ENCODE measurements around the gene THSD4. TPM values are rescaled to one million over a fixed set of nuclear protein-coding genes. Genes with fewer than 3 reads are reported as not detected.

Gene THSD4
- total and polyA plus RNA-seq, 2 donors: 23.9 to 75.1 TPM

DNA sequence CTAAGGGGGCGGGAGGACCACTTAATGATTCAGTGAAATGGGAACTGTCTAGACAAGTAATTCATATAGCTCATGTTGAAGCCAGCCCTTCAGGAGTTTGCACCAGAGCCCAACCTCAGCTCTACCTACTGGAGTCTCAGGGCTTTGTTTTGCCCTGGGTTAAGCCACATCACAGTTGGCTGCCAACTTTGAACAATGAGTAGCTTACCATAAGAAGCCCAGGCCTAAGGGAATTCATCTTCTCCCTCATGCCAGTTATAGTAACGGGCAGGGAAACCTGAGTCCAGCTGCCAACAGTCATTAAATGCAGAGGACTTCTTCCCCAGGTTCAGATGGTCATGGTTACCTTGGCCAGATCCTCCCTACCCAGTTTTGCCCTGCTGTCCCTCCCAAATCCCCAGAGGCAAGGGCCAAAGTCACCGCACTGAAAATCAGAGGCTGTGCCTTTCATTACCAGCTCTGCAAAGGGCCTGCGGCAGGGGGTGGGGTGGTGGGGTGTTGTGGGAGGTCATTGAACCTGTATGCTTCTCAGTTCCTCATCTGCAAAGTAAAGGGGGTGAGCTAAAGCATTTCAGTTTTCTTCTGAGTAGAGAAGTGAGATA is 392.9 kb downstream of the THSD4 start:
- no peak for DNase-seq (ENCODE audit: extremely low spot score)
- H3K36me3 ChIP-seq (ENCODE audit: insufficient read depth): no peaks in the 10 kb centered on the region
- 93% methylated on average over 4 of the region's 4 CpGs for WGBS
- H3K4me3 ChIP-seq (ENCODE audit: low read depth, low read length): no peak overlapping the region
- H3K4me1 ChIP-seq (ENCODE audit: insufficient read depth): no peaks in the 10 kb centered on the region
- no peak overlapping the region for H3K27ac ChIP-seq (ENCODE audit: low read depth)

DNA sequence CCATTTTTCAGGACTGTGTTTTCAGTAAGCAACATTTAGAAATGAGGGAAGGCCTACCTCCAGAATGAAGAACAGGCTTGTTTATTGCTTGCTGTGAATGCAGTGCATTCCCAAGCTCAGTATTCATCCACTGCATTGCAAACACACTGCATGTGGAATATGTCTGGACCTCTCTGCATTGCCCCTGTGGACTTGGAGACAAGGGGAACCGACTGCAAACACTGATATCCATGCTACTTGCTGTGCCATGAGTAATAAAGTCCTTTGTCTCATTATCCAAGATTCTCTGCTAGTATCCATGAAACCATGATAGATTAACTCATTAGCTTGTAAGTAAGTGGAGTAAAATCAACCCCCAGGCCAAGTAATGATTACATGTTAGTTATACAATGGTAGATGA is 393.9 kb downstream of the THSD4 start:
- WGBS: 64% methylated on average over 1 of the region's 1 CpG
- H3K27ac ChIP-seq (ENCODE audit: low read depth): no peak overlapping the region

DNA sequence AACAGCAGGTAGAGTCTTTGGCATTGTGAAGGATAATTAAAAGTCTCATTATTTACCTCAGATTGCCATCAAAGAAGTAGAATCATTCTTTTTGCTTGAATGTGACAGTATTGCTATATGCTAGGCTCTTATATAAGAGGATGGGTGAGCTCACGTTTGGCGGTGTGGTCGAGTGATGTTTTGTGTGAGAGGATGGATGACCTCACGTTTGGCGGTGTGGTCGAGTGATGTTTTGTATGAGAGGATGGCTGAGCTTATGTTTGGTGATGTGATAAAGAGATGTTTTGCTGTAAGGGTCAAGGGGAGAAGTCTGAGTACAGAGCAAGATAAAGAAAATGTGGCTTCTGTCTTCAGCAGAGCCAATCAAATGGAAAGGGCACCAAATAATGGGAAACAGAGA is 395.5 kb downstream of the THSD4 start:
- Histone ChIP-seq H3K27ac (ENCODE audit: low read depth) (no peak overlapping the region), H3K4me1 (ENCODE audit: insufficient read depth) (no peaks in the 10 kb centered on the region), H3K36me3 (ENCODE audit: insufficient read depth) (no peaks in the 10 kb centered on the region), H3K4me3 (ENCODE audit: low read depth, low read length) (no peak overlapping the region)
- WGBS: 84% methylated on average over 6 of the region's 6 CpGs
- DNase-seq (ENCODE audit: extremely low spot score): no peak

More for the DNA sequence above, 393.9 kb downstream of the THSD4 start:
- H3K4me1 ChIP-seq (ENCODE audit: insufficient read depth): no peaks in the 10 kb centered on the region
- no peak overlapping the region for H3K4me3 ChIP-seq (ENCODE audit: low read depth, low read length)
- no peaks in the 10 kb centered on the region for H3K36me3 ChIP-seq (ENCODE audit: insufficient read depth)
- no peak for DNase-seq (ENCODE audit: extremely low spot score)

DNA sequence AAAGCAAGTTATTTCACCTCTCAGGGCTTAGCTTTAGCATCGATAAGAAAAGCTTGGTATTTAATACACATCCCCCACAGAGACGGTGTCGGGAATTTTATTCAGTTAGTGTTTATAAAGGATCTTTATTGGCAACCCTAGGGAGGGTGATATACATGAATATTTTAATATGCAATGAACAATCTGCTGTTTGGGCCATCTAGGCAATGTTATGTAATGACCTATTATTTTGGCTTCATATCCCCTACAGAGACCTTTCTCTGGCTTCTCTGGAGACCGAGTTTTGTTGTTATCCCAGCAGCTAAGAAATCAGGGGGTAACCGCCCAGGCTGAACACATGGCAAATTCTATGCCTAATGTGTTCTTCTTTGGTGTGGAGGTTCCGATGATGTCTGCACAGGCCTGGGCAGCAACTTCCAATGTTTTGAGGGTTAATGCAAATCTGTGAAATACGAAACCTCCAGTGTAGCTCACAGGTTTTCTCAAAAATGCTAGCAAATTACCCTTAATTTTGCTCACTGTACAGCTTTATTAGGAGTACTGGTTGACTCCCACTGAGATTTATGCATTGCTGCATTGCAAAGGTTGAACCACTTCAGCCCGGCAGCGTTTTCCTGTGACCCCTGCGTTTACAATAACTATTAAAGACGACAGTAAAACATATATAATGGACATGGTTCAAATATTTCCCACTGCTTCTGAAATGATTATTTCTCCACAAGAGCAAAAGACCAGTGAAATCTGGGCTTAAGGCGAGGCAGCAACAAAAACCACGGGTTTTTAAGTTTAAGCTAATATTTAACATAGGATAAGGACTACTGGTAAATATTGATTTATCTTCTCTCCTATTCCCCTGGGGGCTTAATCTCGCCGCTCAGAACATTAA is 396.8 kb downstream of the THSD4 start:
- Histone ChIP-seq H3K4me1 (ENCODE audit: insufficient read depth) (no peaks in the 10 kb centered on the region), H3K27ac (ENCODE audit: low read depth) (no peak overlapping the region), H3K4me3 (ENCODE audit: low read depth, low read length) (no peak overlapping the region), H3K36me3 (ENCODE audit: insufficient read depth) (no peaks in the 10 kb centered on the region)
- no peak for DNase-seq (ENCODE audit: extremely low spot score)
- WGBS: 48% methylated on average over 15 of the region's 15 CpGs

DNA sequence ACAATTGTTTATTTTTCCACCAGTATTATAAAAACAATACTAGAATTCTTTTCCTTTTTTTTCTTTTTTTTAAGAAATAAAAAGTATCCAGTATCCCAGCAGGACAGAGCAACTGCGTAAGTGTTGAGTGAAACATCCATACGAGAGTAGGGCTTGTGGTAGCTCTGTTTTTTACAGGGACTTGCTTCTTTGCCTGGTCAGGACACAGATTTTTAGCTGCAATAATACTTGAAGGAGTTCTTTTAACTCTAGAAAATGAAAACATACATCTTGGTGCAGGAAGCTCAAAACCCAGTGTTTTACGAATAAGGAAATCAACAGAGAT is 397.4 kb downstream of the THSD4 start:
- WGBS: 54% methylated on average over 3 of the region's 3 CpGs
- DNase-seq (ENCODE audit: extremely low spot score): no peak
- no peak overlapping the region for H3K4me3 ChIP-seq (ENCODE audit: low read depth, low read length)
- no peaks in the 10 kb centered on the region for H3K4me1 ChIP-seq (ENCODE audit: insufficient read depth)
- no peak overlapping the region for H3K27ac ChIP-seq (ENCODE audit: low read depth)
- no peaks in the 10 kb centered on the region for H3K36me3 ChIP-seq (ENCODE audit: insufficient read depth)

DNA sequence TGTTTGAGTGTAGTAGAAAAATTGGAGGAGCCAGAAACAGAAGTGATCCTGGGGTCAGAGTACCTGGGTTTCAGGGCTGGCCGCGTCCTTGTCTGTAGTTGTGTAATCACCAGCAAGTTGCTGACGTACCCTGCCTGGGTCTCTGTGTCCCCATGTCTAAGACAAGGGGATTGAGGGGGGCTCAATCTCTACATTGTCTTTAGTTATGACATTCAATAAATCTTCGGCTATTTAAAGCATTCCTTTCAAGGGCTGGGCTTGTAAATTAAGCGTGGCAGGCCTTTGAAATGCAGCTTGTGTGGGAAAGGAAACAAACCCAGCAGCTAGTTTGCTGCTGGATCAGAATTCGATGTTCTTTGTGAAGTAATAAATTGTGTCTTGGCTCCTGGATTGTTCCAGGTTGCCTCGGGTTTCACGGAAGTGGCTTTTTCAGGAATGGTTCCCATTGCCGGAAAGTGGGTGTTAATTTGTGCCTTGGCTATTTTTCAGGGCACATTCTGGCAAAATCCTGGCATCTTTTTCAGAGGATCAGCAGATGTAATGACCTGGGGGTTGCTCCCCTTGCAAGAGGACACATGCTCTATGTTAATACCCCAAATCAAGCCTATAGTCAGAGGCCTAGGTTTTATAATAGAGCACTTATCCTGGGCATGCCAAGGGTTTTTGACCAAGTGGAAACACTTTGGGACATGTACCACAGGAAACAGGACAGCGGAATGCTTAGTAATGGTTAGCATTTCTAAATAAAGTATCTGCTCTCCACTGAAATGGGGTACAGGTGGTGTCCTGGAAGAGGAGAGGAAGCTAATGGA is 400.3 kb downstream of the THSD4 start:
- Histone ChIP-seq H3K4me3 (ENCODE audit: low read depth, low read length) (no peak overlapping the region), H3K4me1 (ENCODE audit: insufficient read depth) (no peaks in the 10 kb centered on the region), H3K36me3 (ENCODE audit: insufficient read depth) (no peaks in the 10 kb centered on the region), H3K27ac (ENCODE audit: low read depth) (no peak overlapping the region)
- DNase-seq (ENCODE audit: extremely low spot score): peak; percentile 17
- WGBS: 77% methylated on average over 10 of the region's 10 CpGs

DNA sequence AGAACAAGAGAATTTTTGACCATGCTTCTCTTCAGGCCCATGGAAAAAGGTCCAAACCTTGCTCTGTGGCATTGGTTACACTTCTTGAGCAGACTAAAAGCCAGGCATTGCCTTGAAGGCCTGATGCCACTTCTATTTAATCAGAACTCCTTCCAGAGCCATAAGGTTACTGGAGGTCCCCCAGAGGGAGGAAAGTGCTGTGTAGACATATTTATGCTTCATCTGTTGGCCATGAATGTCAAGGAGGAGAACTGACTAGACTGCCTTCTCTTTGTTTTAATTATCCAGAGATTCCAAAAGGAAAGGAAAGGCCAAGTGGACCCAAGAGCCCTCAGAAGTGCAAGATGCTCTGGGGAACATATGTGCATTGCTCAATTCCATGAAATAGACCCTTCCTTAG is 402.5 kb downstream of the THSD4 start:
- no peak for DNase-seq (ENCODE audit: extremely low spot score)
- no peaks in the 10 kb centered on the region for H3K36me3 ChIP-seq (ENCODE audit: insufficient read depth)
- no peaks in the 10 kb centered on the region for H3K4me1 ChIP-seq (ENCODE audit: insufficient read depth)
- no peak overlapping the region for H3K27ac ChIP-seq (ENCODE audit: low read depth)
- H3K4me3 ChIP-seq (ENCODE audit: low read depth, low read length): no peak overlapping the region

DNA sequence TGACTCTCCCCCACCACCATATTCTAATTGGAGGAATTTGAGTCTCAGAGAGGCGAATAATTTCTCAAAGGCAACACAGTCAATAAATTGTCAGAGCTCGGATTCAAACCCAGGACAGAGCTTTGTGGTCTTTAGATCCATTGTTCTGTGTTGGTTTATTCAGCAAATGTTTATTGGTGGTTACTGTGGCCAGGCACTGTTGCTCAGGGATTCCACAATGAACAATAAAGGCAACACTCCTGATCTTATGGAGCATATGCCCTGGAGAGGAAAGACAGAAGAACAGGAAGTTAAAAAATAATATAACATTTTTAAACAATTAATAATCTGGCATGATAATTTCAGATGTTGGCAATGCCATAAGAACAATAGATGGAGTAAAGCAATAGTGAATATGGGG is 403.4 kb downstream of the THSD4 start:
- WGBS: 89% methylated on average over 2 of the region's 2 CpGs
- Histone ChIP-seq H3K27ac (ENCODE audit: low read depth) (no peak overlapping the region), H3K4me3 (ENCODE audit: low read depth, low read length) (no peak overlapping the region), H3K4me1 (ENCODE audit: insufficient read depth) (no peaks in the 10 kb centered on the region), H3K36me3 (ENCODE audit: insufficient read depth) (no peaks in the 10 kb centered on the region)
- DNase-seq (ENCODE audit: extremely low spot score): no peak

DNA sequence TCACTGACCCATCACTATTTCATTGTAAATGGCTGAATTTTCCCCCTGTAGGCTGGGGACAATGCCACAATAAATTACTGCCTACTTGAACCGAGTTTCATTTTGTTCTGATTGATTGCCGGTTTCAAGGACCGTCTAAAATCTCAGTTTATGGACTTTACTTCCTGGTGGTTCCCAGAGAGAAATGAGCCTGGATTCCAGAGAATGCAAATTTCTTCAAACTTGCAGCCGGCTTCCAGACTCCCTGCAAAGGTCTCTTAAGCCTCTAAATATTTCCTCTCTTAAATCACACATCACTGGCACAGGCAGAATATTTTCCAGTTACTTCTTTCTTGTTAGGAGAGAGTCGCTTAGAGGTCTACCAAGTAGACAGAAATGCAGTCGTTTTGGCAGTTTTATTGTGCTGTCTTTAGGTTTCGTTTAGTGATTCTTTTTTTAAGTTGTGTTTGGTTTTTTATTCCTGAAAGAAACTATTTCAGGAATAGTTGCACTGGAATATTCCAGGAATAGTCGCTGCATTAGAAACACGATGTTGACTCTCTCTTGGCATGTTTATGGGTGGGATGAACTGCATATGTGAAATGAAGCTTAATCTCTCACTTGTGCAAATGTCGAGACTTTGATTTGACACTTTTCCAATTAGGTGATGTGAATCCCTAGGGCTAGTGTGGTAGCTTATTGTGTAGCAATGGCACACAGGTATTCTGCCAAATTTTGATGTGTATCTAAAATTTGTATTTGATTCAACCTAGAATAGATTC is 411.0 kb downstream of the THSD4 start:
- no peak for DNase-seq (ENCODE audit: extremely low spot score)
- no peak overlapping the region for H3K27ac ChIP-seq (ENCODE audit: low read depth)
- H3K4me3 ChIP-seq (ENCODE audit: low read depth, low read length): no peak overlapping the region
- H3K36me3 ChIP-seq (ENCODE audit: insufficient read depth): no peaks in the 10 kb centered on the region
- no peaks in the 10 kb centered on the region for H3K4me1 ChIP-seq (ENCODE audit: insufficient read depth)
- 7% methylated on average over 10 of the region's 10 CpGs for WGBS

DNA sequence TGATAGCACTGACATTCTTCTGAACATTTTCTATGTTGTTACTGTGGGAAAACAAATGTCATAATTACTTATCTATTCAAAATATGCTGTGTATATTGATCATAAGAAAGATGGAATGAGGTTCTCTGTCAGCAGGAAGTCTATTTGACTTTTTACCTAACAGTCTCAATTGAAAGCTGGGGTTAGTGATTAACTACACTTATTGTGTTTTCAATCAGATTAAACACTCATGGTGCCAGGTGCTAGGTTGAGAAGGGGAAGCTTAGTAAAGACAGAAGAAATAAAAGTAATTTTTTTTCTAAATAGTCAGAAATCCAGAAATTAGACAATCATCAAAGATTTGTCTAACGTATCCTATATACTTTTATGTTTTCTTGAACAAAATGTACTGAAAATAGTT is 414.1 kb downstream of the THSD4 start:
- DNase-seq (ENCODE audit: extremely low spot score): no peak
- no peak overlapping the region for H3K27ac ChIP-seq (ENCODE audit: low read depth)
- no peaks in the 10 kb centered on the region for H3K4me1 ChIP-seq (ENCODE audit: insufficient read depth)
- no peak overlapping the region for H3K4me3 ChIP-seq (ENCODE audit: low read depth, low read length)
- WGBS: 89% methylated on average over 1 of the region's 1 CpG
- no peaks in the 10 kb centered on the region for H3K36me3 ChIP-seq (ENCODE audit: insufficient read depth)

DNA sequence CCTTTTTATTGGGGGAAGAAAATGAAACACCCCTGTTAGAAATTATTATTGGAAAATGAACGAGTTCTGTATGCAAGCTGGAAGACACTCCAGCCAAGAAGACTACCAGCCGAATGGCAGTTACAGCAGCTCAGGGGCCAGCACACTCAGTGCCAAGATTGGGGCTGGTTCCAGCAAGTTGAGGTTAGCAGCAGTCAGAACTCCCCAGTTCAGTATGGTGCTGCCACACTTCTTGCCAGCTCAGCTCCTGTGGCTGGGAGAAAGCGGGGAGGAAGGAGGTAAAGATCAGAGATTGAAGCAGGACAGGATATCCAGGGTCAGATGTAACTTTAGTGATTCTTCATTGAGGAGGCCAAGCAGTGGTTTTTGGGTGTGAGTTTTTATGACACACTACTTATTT is 414.8 kb downstream of the THSD4 start:
- Histone ChIP-seq H3K4me1 (ENCODE audit: insufficient read depth) (no peaks in the 10 kb centered on the region), H3K36me3 (ENCODE audit: insufficient read depth) (no peaks in the 10 kb centered on the region), H3K27ac (ENCODE audit: low read depth) (no peak overlapping the region), H3K4me3 (ENCODE audit: low read depth, low read length) (no peak overlapping the region)
- WGBS: 72% methylated on average over 3 of the region's 3 CpGs
- DNase-seq (ENCODE audit: extremely low spot score): no peak

DNA sequence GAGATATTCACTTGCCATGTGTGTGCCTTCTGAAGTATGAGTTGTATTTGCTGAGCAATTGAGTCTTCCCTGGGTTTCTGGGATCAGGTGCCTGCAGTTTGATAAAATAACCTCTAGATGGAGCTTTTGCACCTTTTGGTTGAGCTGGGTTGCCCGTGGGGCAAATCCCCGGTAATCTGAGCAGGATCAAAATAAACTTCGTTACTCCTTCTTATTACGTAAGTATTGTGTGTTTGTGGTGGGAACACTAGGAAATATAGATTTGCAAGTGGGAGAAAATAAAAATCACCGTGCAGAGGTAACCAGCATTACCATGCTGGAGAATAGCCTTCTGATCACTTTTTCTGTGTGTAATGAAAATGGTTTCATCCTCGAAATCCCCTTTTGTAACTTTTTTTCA is 417.7 kb downstream of the THSD4 start:
- DNase-seq (ENCODE audit: extremely low spot score): no peak
- H3K27ac ChIP-seq (ENCODE audit: low read depth): no peak overlapping the region
- WGBS: 73% methylated on average over 6 of the region's 6 CpGs
- H3K4me1 ChIP-seq (ENCODE audit: insufficient read depth): no peaks in the 10 kb centered on the region
- H3K4me3 ChIP-seq (ENCODE audit: low read depth, low read length): no peak overlapping the region
- no peaks in the 10 kb centered on the region for H3K36me3 ChIP-seq (ENCODE audit: insufficient read depth)

DNA sequence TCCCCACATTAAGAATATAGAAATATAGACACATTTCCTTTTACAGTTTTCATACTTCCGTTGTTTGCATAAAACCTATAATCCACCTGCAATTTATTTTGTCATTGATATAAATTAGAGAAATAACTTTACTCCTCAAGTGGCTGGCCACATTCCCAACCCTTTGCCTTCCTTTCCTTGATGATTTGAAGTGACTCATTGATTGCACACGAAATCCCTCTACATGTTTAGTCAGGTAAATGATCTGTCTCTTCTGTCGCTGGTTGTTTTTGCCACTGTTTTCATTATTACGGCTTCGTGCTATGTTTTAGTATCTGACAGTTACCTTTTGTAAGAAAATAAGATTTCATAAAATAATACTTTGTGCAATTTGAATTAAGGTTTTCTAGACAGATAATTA is 422.9 kb downstream of the THSD4 start:
- WGBS: 88% methylated on average over 5 of the region's 5 CpGs
- Histone ChIP-seq H3K4me3 (ENCODE audit: low read depth, low read length) (no peak overlapping the region), H3K4me1 (ENCODE audit: insufficient read depth) (no peaks in the 10 kb centered on the region), H3K27ac (ENCODE audit: low read depth) (no peak overlapping the region), H3K36me3 (ENCODE audit: insufficient read depth) (no peaks in the 10 kb centered on the region)
- DNase-seq (ENCODE audit: extremely low spot score): no peak
